SK-N-MC (cell line): Measurements from ENCODE around the gene NHLH2.

Experiments
- EZH2 ChIP-seq: fragments of 200-600 bp; sonication (generic); IDR thresholded peaks from one replicate; pipeline ENCODE4 v1.6.1; 2017; ENCODE audit warnings: antibody characterized with exemption
- FOXP2 ChIP-seq: optimal IDR thresholded peaks from 2 replicates; pipeline ENCODE3; 2011; ENCODE audit warnings: mild to moderate bottlenecking, moderate library complexity; ENCODE audit not compliant: insufficient read depth; ENCODE audit errors: extremely low read length, control extremely low read depth
- POLR2AphosphoS5 ChIP-seq: IDR thresholded peaks from 2 replicates; pipeline ENCODE4 v1.6.1; 2012; ENCODE audit warnings: mild to moderate bottlenecking, low read depth, low read length, borderline replicate concordance

DNA sequence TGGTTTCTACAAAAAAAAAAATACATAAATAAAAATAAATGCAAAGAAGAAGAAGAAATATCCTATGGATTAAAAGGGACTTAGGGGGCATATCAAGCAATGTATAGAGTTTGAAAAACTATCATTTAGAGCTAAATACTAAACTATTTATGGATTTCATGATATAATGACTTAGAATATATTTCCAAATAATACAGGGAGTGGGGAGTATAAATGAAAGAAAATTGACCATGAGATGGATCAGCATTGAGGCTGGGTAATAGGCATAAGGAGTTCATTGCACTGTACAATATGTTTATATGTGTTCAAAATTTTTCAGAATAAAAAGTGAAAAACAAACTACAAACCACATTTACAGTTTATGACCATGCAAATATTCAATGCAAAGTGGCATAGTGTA is 18.8 kb downstream of the NHLH2 start:
- no peak for TF ChIP-seq POLR2AphosphoS5
- TF ChIP-seq EZH2: no peak
- no peak for TF ChIP-seq FOXP2
